Activated CD4-positive, CD25-positive, alpha-beta regulatory T cell (primary cell): ENCODE measurements around the gene AQP5.

Source experiments
- DNase-seq, 4 experiments: peaks; one replicate each; lab custom pipeline; 2025; lab: John Stamatoyannopoulos, UW

AQP5 gene

GRCh38 chr12:49961111-49961922, at the start of gene AQP5:
Gene AQP5 (plus strand): TSS chr12:49961872. CDS start chr12:49962018, 146 bp downstream.
- DNase-seq = no peak

- DNase-seq = no peak
These were observed 49.1 kb upstream of the AQP5 start for GRCh38 chr12:49912345-49913255.

- no peak for DNase-seq
These were observed 45.3 kb upstream of the AQP5 start for GRCh38 chr12:49916129-49916919.

GRCh38 chr12:49917166-49917787, 44.4 kb upstream of the AQP5 start:
- no peak for DNase-seq

- no peak for DNase-seq
These were observed 43.9 kb upstream of the AQP5 start for GRCh38 chr12:49917788-49918173.

- no peak for DNase-seq
These were observed 41.3 kb upstream of the AQP5 start for GRCh38 chr12:49920241-49920914.

GRCh38 chr12:49920915-49921286, 40.8 kb upstream of the AQP5 start:
- no peak for DNase-seq

GRCh38 chr12:49921299-49921698, 40.4 kb upstream of the AQP5 start:
- DNase-seq = no peak

- DNase-seq = no peak
These were observed 39.7 kb upstream of the AQP5 start for GRCh38 chr12:49921936-49922335.

- no peak for DNase-seq
These were observed 39.2 kb upstream of the AQP5 start for GRCh38 chr12:49922349-49923034.

- no peak for DNase-seq
These were observed 38.5 kb upstream of the AQP5 start for GRCh38 chr12:49923035-49923644.

GRCh38 chr12:49923880-49924556, 37.7 kb upstream of the AQP5 start:
- no peak for DNase-seq

GRCh38 chr12:49924628-49925246, 36.9 kb upstream of the AQP5 start:
- no peak for DNase-seq

- no peak for DNase-seq
These were observed 36.1 kb upstream of the AQP5 start for GRCh38 chr12:49925433-49926204.

- DNase-seq = no peak
These were observed 33.2 kb upstream of the AQP5 start for GRCh38 chr12:49928471-49928870.

- DNase-seq = no peak
These were observed 32.1 kb upstream of the AQP5 start for GRCh38 chr12:49929581-49929980.

GRCh38 chr12:49930515-49931288, 31.0 kb upstream of the AQP5 start:
- no peak for DNase-seq

GRCh38 chr12:49932023-49932422, 29.6 kb upstream of the AQP5 start:
- no peak for DNase-seq
